GM18858 (cell line): Measurements from ENCODE around the gene SPO11.

Source experiments
- ATAC-seq: cut with Tn5 transposase; IDR thresholded peaks from one replicate; pipeline ENCODE4 v1.9.1; 2021; ENCODE audit not compliant: unreplicated experiment

Gene SPO11

GRCh38 chr20:57389695-57390603 is 60.3 kb downstream of the SPO11 start:
- ATAC-seq, result no peak

GRCh38 chr20:57390604-57391438 is 61.2 kb downstream of the SPO11 start, which contains the start of gene RBM38:
Gene RBM38 (plus strand): TSS chr20:57391396. CDS start chr20:57391582, 186 bp downstream.
- no peak for ATAC-seq

GRCh38 chr20:57391439-57392301 is 62.1 kb downstream of the SPO11 start:
- ATAC-seq, result no peak

- ATAC-seq, result no peak
These were observed 63.1 kb downstream of the SPO11 start for GRCh38 chr20:57392512-57393271.
